D721Med (cell line): ENCODE measurements around the gene KRT34.

ENCODE experiments used
- DNase-seq: peaks from one replicate; pipeline ENCODE4 v3.0.0; 2011; ENCODE audit warnings: low spot score; ENCODE audit not compliant: insufficient read length
- FAIRE-seq: peaks from 2 replicates; lab custom pipeline; 2011; peaks lifted over from hg19 to GRCh38; lab: Jason Lieb, UNC
- CTCF ChIP-seq: IDR thresholded peaks from 2 replicates; pipeline ENCODE4 v1.5.1; 2012; ENCODE audit warnings: mild to moderate bottlenecking, control low read depth; ENCODE audit not compliant: insufficient read depth; ENCODE audit errors: missing control alignments

Gene KRT34

GRCh38 chr17:41420134-41420533, 38.0 kb upstream of the KRT34 start:
- TF ChIP-seq CTCF = no peak
- FAIRE-seq (no peak), DNase-seq (no peak)

- no peak for DNase-seq
- no peak for TF ChIP-seq CTCF
- no peak for FAIRE-seq
Observed at GRCh38 chr17:41419716-41420115, 37.6 kb upstream of the KRT34 start.

- FAIRE-seq (no peak), DNase-seq (no peak)
- TF ChIP-seq CTCF = no peak
Observed at GRCh38 chr17:41418116-41418860, 36.2 kb upstream of the KRT34 start.

- DNase-seq (no peak), FAIRE-seq (no peak)
- TF ChIP-seq CTCF = peak; percentile 17
Observed at GRCh38 chr17:41417576-41418015, 35.5 kb upstream of the KRT34 start.

GRCh38 chr17:41417127-41417526, 35.0 kb upstream of the KRT34 start:
- no peak for TF ChIP-seq CTCF
- DNase-seq (no peak), FAIRE-seq (no peak)

- FAIRE-seq (no peak), DNase-seq (no peak)
- no peak for TF ChIP-seq CTCF
Observed at GRCh38 chr17:41416479-41416878, 34.4 kb upstream of the KRT34 start.

- no peak for FAIRE-seq
- no peak for DNase-seq
- TF ChIP-seq CTCF = no peak
Observed at GRCh38 chr17:41415833-41416335, 33.8 kb upstream of the KRT34 start.
